Uterus (tissue), 2 donors: ENCODE data around the gene DLGAP1.

Source experiments
- CTCF ChIP-seq, 4 experiments: fragments of 200-600 bp in 2 of 4; fragments of 450-650 bp in 2 of 4; sonication (generic) in 2 of 4; IDR thresholded peaks; one replicate each; pipeline ENCODE4 v1.5.1; 2016 to 2019; ENCODE audit warnings: antibody characterized with exemption in 4 of 4, mild to moderate bottlenecking in 2 of 4, moderate library complexity in 1 of 4
- POLR2A ChIP-seq, 2 donors: fragments of 450-650 bp; IDR thresholded peaks; one replicate each; pipeline ENCODE4 v1.6.1; 2016; ENCODE audit warnings: antibody characterized with exemption in 2 of 2, mild to moderate bottlenecking in 1 of 2, moderate library complexity in 1 of 2

GRCh38 chr18:3652380-3653262 lies 802.5 kb downstream of the DLGAP1 start:
- TF ChIP-seq POLR2A (IDR thresholded peaks at IDR 0.05) = no peak
- TF ChIP-seq CTCF (IDR thresholded peaks at IDR 0.05) = no peak
